Measurements from ENCODE around the gene LHX5. TPM values are rescaled to one million over a fixed set of nuclear protein-coding genes. Genes with fewer than 3 reads are reported as not detected.

Gene LHX5
- total RNA-seq, 1 experiment from 2014 or later = not detected

- ChIA-PET POLR2A (no interaction called here), CTCF (no interaction called here)
- Histone ChIP-seq H3K9me3 (ENCODE audit: control insufficient read depth, insufficient read depth, low read depth, low read length) (no peaks in the 10 kb centered on the region), H3K4me1 (ENCODE audit: control insufficient read depth, insufficient read depth, low read length) (no peaks in the 10 kb centered on the region), H3K36me3 (ENCODE audit: control insufficient read depth, insufficient read depth, low read length) (no peaks in the 10 kb centered on the region), H3K27ac (ENCODE audit: low read length) (no peak overlapping the region), H3K27me3 (ENCODE audit: control insufficient read depth, insufficient read depth, low read length) (peaks cover 21% of the 10 kb centered on the region), H3K4me3 (ENCODE audit: low read depth in 2 of 2, low read length in 2 of 2) (no peak overlapping the region)
- intact Hi-C loops (cut with micrococcal nuclease; ENCODE audit: unreplicated experiment) = no loop called here
- BruUV-seq (replicated peaks) = no TSS peak
- TF ChIP-seq CTCF (IDR thresholded peaks at IDR 0.05) (no peak), POLR2AphosphoS5 (IDR thresholded peaks at IDR 0.05; ENCODE audit: low read depth, low read length) (no peak), SIN3A (IDR thresholded peaks at IDR 0.05; ENCODE audit: borderline replicate concordance, insufficient read depth, low read depth, low read length) (no peak), TCF7L2 (IDR thresholded peaks at IDR 0.05; ENCODE audit: low read depth, low read length) (no peak)
- TF ChIP-seq, protein P1, sequence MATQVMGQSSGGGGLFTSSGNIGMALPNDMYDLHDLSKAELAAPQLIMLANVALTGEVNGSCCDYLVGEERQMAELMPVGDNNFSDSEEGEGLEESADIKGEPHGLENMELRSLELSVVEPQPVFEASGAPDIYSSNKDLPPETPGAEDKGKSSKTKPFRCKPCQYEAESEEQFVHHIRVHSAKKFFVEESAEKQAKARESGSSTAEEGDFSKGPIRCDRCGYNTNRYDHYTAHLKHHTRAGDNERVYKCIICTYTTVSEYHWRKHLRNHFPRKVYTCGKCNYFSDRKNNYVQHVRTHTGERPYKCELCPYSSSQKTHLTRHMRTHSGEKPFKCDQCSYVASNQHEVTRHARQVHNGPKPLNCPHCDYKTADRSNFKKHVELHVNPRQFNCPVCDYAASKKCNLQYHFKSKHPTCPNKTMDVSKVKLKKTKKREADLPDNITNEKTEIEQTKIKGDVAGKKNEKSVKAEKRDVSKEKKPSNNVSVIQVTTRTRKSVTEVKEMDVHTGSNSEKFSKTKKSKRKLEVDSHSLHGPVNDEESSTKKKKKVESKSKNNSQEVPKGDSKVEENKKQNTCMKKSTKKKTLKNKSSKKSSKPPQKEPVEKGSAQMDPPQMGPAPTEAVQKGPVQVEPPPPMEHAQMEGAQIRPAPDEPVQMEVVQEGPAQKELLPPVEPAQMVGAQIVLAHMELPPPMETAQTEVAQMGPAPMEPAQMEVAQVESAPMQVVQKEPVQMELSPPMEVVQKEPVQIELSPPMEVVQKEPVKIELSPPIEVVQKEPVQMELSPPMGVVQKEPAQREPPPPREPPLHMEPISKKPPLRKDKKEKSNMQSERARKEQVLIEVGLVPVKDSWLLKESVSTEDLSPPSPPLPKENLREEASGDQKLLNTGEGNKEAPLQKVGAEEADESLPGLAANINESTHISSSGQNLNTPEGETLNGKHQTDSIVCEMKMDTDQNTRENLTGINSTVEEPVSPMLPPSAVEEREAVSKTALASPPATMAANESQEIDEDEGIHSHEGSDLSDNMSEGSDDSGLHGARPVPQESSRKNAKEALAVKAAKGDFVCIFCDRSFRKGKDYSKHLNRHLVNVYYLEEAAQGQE (IDR thresholded peaks at IDR 0.05; ENCODE audit: insufficient read depth in 1 of 2, low read depth in 2 of 2, low read length in 1 of 2) = no peak
- DNase-seq (ENCODE audit: low read depth, low spot score) = no peak
- ATAC-seq = 0 out of 2 replicates have a peak, but pooled peaks have one; percentile 34
- in situ Hi-C loops (cut with HindIII; ENCODE audit: low pct_unique_long_range_greater_than_20kb, low sequenced_read_pairs) = no loop called here
These were observed 40.9 kb upstream of the LHX5 start for GRCh38 chr12:113512568-113512967.

DNA sequence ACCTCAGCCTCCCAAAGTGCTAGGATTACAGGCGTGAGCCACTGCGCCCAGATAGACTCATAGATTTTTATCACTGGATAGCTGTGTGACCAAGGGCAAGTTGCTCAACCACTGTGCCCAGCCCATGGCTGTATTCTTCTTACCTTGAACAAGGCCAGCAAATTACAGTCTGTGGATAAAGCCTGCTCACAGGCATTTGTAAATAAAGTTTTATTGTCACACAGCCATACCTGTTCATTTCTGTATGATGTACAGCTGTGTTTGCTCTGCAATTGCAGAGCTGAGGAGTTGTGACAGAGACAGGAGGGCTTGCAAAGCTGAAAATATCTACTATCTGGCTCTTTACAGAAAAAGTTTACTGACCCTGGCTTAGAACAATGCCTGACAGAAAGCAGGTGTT is 35.2 kb upstream of the LHX5 start:
- in situ Hi-C loops (cut with HindIII; ENCODE audit: low pct_unique_long_range_greater_than_20kb, low sequenced_read_pairs) (no loop called here), intact Hi-C loops (cut with micrococcal nuclease; ENCODE audit: unreplicated experiment) (no loop called here)
- ChIA-PET CTCF (no interaction called here), POLR2A (no interaction called here)
- DNase-seq (ENCODE audit: low read depth, low spot score) (no peak), ATAC-seq (no peak)
- Histone ChIP-seq H3K9me3 (ENCODE audit: control insufficient read depth, insufficient read depth, low read depth, low read length) (no peaks in the 10 kb centered on the region), H3K36me3 (ENCODE audit: control insufficient read depth, insufficient read depth, low read length) (no peaks in the 10 kb centered on the region), H3K27ac (ENCODE audit: low read length) (no peak overlapping the region), H3K27me3 (ENCODE audit: control insufficient read depth, insufficient read depth, low read length) (peaks cover 9% of the 10 kb centered on the region; the same call in 1 of the 2 replicates), H3K4me1 (ENCODE audit: control insufficient read depth, insufficient read depth, low read length) (no peaks in the 10 kb centered on the region), H3K4me3 (ENCODE audit: low read depth in 2 of 2, low read length in 2 of 2) (no peak overlapping the region)
- BruUV-seq (replicated peaks) = no TSS peak
- no peak for TF ChIP-seq SIN3A (IDR thresholded peaks at IDR 0.05; ENCODE audit: borderline replicate concordance, insufficient read depth, low read depth, low read length)
- TF ChIP-seq, protein P1 (IDR thresholded peaks at IDR 0.05; ENCODE audit: insufficient read depth in 1 of 2, low read depth in 2 of 2, low read length in 1 of 2) = no peak
- no peak for TF ChIP-seq POLR2AphosphoS5 (IDR thresholded peaks at IDR 0.05; ENCODE audit: low read depth, low read length)
- no peak for TF ChIP-seq CTCF (IDR thresholded peaks at IDR 0.05)
- no peak for TF ChIP-seq TCF7L2 (IDR thresholded peaks at IDR 0.05; ENCODE audit: low read depth, low read length)

All from Panc1 (cell line).